T47D (cell line): Measurements from ENCODE around the gene PDZD2.
"Not testable (repeated sequence)": the region's sequence is repeated elsewhere in the genome, so short reads cannot be mapped to it uniquely, and the experiment has no call there.

Experiments
- DNase-seq, 2 experiments: peaks; one replicate each; pipeline versions ENCODE4 v3.0.0 to v3.0.0-alpha.2; 2011 to 2012; ENCODE audit warnings: low read depth in 1 of 2, low spot score in 1 of 2
- JUND ChIP-seq: IDR thresholded peaks from 2 replicates; pipeline ENCODE4 v1.6.1; 2012; ENCODE audit warnings: low read depth
- in situ Hi-C: cut with HindIII; loops from 2 replicates; pipeline ENCODE4 v1.10.0; 2016; ENCODE audit warnings: low sequenced_read_pairs, low pct_unique_long_range_greater_than_20kb

The PDZD2 gene

DNA sequence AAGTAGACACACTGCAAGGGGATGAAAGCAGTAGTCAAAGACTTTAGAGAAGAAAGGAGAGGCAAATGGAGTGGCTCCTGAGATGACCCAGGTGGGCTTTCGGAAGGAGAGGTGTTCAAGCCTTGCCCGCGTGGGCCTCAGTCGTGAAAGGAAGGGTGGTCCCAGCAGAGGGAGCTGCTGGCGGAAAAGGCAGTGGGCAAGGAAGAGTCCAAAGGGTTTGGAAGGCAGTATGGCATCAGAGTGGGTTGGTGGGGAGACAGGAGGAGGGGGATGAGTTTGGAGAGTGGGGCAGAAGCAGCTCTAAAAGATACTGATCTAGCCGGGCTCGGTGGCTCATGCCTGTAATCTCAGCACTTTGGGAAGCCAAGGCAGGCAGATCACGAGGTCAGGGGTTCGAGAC lies 369.8 kb downstream of the PDZD2 start:
- in situ Hi-C loops = no loop called here
- TF ChIP-seq JUND = no peak
- no peak for DNase-seq

DNA sequence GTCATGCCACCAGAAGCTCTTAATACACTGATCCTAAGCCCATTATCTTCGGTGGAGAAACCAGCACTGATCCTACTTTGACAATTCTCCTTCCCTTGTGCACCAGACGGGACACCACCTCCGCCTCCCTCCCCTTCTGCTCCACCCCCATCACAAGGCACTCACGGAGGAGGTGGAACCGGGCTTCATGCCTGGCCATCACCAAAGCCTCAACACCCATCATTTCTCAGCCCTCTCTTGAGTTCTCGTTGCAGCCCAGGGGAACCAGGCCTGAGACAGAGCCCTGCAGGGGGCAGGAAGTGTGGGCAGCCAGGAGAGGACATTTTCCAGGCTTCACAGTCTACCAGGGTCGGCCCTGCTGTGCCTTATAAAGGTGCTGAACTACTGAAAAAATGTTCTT lies 374.7 kb downstream of the PDZD2 start:
- no peak for DNase-seq
- in situ Hi-C loops = no loop called here
- no peak for TF ChIP-seq JUND

DNA sequence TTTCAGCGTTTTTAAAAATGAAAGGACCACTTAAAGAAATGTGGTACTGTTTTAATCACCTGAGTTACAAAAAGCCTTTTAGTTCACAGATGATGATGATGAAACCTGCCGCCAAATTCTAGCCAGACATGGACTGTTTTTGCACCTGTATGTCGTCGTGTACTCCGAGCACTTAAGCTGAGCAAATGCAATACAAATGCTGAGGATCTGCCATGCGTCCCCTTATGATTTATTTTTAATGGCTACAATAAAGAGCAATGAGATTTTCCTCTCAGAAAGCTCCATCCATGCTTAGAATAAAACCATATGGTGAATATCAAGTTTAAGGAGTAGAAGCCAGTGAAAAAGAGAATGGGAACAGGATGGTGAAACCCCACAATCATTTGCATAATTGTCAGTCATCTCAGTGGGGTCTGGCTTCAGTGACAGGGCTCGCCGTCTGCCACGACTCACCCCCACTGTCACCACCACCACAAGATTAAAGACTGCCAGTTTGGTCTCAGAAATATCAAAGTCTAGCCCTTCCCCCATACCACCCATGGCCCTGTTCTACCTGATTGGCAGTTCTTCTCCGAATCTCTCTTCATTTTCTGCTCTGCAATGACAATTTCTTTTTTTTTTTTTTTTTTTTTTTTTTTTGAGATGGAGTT lies 375.3 kb downstream of the PDZD2 start:
- in situ Hi-C loops = no loop called here
- no peak for TF ChIP-seq JUND
- DNase-seq = no peak

DNA sequence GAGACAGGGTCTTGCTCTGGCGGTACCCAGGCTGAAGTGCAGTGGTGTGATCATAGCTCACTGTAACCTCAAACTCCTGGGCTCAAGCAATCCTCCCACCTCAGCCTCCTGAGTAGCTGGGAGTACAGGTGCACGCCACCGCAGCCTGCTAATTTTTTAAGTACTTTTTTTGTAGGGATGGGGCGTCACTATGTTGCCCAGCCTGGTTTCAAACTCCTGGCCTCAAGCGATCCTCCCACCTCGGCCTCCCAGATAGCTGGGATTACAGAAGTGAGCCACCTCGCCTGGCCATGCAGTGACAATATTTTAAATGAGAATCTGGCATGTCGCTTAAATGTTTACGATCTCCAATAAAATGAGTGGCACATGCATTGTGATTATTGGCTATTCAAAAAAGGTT lies 376.3 kb downstream of the PDZD2 start:
- DNase-seq, in situ Hi-C loops: not testable (repeated sequence)

- no peak for DNase-seq
- in situ Hi-C loops = no loop called here
- no peak for TF ChIP-seq JUND
Observed at GRCh38 chr5:32017692-32018367, 378.9 kb downstream of the PDZD2 start.

DNA sequence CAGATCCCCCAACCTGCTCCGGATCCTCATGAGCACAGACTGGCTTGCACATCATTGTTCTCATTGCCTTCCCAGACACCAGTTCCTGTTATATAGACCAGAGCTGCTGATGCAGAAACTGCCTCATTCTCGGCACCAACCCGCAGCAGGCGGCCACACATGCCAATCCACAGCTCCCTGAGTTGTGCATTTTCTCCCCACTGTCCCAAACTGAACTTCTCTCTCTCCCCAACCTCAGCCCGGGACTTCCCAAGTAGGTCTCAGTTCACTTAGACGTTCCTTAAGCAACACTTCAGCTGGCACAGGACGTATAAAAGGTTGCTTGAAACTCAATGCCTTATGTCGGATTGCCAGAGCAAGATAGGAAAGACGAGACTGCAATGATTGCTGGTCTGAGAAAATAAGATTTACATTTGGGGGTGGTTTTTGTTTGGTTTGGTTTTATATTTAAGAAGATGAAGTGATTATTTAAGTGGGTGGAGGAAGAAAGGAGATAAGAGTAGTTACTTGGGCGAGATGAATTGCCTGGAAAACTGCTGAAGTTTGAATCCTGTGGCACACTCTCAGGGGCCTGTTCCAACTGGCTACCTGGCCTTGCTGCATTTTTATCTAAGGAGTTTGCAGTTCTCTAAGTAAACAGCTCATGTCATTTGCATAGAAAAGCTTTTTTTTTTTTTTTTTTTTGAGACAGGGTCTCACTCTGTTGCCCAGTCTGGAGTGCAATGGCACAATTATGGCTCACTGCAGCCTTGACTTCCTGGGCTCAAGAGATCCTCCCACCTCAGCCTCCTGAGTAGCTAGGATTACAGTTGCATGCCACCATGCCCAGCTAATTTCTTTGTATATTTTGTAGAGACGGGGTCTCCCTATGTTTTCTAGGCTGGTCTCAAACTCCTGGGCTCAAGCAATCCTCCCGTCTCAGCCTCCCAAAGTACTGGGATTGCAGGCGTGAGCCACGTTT lies 379.8 kb downstream of the PDZD2 start:
- in situ Hi-C loops = no loop called here
- no peak for TF ChIP-seq JUND
- DNase-seq = peak in 1 of 2 experiments; percentile 41

DNA sequence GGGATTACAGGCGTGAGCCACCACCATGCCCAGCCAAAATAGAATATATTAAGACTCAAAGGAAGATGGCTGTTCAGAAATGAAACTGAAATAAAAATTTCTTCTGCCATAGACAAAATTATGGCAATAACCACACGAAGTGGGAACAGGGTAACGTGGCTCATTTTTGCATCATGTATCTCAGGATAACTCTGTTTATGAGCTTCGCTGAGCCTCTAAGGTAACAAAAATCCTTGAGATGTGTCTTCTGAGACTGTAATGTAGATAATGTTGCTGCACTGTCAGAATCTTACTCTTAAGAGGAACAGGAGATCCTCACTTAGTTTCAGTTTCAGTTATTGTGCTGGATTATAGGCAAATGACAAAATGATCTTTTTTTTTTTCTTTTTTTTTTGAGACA lies 381.3 kb downstream of the PDZD2 start:
- in situ Hi-C loops = no loop called here
- DNase-seq = no peak
- TF ChIP-seq JUND = no peak

GRCh38 chr5:32020946-32021345 lies 382.0 kb downstream of the PDZD2 start:
- in situ Hi-C loops = no loop called here
- no peak for TF ChIP-seq JUND
- no peak for DNase-seq

GRCh38 chr5:32021771-32022170 lies 382.8 kb downstream of the PDZD2 start:
- TF ChIP-seq JUND = no peak
- no peak for DNase-seq
- in situ Hi-C loops = no loop called here

GRCh38 chr5:32022638-32023037 lies 383.7 kb downstream of the PDZD2 start:
- in situ Hi-C loops = no loop called here
- no peak for DNase-seq
- no peak for TF ChIP-seq JUND

DNA sequence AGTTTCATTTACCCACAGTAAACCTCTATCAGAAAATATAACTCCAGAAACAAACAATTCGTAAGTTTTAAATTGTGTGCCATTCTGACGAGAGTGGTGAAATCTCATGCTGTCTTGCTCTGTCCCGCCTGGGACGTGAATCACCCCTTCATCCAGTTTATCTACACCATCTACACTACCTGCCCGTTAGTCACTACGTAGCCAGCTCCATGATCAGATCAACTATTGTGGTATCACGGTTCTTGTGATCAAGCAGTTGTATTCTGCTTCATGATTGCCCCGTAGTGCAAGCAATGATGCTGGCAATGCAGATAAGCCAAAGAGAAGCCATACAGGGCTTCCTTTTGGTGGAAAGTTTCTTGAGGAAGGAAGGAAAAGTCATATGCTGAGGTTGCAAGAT lies 384.9 kb downstream of the PDZD2 start:
- no peak for TF ChIP-seq JUND
- in situ Hi-C loops = no loop called here
- no peak for DNase-seq

DNA sequence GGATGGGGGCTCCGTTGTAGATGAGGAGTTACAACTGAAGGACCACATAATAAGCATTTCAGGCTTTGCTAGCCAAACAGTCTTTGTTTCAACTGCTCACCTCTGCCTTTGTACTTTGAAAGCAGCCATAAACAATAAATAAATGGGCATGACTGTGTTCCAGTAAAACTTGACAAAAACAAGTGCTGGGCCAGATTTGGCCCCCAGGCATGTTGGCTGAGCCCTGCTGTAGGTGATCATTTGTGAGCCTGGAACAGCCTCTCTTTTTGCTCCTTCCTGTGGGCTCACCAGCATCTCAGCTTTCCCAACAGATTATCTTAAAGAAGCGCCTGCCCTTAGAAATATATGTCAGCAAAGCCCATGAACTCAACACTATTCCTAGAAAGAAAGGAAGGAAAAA lies 385.8 kb downstream of the PDZD2 start:
- in situ Hi-C loops = no loop called here
- DNase-seq = no peak
- TF ChIP-seq JUND = no peak
